Stimulated activated CD4-positive, alpha-beta T cell treated with anti-CD3 and anti-CD28 coated beads, Interleukin-2, amount 100 ng/mL, for 4 hours (primary cell): Measurements from ENCODE around the gene RGS3.

ENCODE experiments used
- DNase-seq: peaks from one replicate; pipeline ENCODE4 v3.0.0-alpha.2; 2020; ENCODE audit warnings: low read depth

The RGS3 gene

GRCh38 chr9:113465599-113466140, 2.1 kb downstream of the RGS3 start:
- no peak for DNase-seq

GRCh38 chr9:113467183-113467582, 3.7 kb downstream of the RGS3 start:
- no peak for DNase-seq

GRCh38 chr9:113468716-113469448, 5.4 kb downstream of the RGS3 start:
- no peak for DNase-seq

- DNase-seq = no peak
These were observed 7.6 kb downstream of the RGS3 start for GRCh38 chr9:113471143-113471542.

GRCh38 chr9:113471566-113471965, 8.0 kb downstream of the RGS3 start:
- no peak for DNase-seq

- no peak for DNase-seq
These were observed 8.7 kb downstream of the RGS3 start for GRCh38 chr9:113472199-113472598.

GRCh38 chr9:113474360-113475028, 11.0 kb downstream of the RGS3 start:
- no peak for DNase-seq

DNA sequence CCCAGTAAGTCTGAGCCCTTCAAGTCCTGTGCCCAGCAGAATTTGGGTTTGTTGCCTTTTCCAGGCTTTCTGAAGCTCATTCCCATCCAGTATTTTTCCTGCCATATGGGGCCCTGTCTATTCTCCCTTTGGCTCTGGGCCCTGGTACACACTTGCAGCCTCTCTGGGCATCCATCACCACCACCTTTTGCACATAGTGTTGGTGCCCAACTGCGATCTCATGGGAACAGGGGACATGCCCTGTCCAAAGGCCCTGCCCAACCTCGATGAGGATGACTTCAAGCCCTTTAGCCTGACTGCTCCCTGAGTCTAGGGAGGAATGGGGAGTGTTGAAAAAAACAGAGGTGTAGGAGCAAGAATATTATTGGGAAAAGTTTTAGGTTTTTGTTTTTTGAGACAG, 11.5 kb downstream of the RGS3 start:
- DNase-seq = no peak

GRCh38 chr9:113475992-113476391, 12.5 kb downstream of the RGS3 start:
- DNase-seq = no peak

- DNase-seq = no peak
These were observed 13.0 kb downstream of the RGS3 start for GRCh38 chr9:113476511-113476916.

- no peak for DNase-seq
These were observed 13.5 kb downstream of the RGS3 start for GRCh38 chr9:113477058-113477457.

GRCh38 chr9:113477661-113478060, 14.1 kb downstream of the RGS3 start:
- no peak for DNase-seq

DNA sequence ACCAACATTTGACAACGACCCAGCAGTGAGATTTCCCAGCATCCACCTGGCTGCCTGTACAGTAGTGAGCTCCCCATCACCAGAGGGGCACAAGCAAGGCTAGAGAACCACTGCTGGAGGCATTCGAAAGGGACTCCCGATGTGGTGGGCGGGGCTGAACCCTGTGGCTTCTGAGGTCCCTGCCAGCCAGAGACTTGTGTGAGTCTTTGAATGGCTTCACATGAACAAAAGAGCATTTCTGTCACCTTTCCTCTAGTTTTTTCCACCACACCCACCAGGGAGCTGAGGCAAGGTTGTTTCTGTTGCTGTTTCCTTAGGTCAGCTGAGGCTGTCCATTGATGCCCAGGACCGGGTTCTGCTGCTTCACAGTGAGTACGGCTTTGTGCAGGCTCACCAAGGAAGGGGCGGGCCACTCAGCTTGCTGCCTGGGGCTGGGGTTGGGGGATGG, 15.7 kb downstream of the RGS3 start:
- no peak for DNase-seq

DNA sequence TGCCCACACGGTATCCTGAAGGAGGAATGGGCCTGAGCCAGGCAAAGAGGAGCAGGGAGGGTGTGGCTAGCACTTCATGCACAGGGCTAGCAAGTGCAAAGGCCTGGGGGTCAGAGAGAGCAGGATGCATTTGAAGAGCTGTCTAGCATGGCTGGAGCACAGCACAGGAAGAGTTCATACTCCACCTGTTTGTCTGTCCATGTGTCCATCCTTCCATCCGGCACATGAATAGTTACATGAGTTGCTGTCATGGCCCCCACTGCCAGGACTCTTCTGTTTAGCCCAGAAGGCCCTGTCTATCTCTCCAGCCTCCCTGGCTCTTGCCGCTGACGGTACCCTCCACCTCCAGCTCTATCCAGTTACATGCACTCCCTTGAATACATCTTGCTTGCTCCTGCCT, 17.1 kb downstream of the RGS3 start:
- DNase-seq = no peak

DNA sequence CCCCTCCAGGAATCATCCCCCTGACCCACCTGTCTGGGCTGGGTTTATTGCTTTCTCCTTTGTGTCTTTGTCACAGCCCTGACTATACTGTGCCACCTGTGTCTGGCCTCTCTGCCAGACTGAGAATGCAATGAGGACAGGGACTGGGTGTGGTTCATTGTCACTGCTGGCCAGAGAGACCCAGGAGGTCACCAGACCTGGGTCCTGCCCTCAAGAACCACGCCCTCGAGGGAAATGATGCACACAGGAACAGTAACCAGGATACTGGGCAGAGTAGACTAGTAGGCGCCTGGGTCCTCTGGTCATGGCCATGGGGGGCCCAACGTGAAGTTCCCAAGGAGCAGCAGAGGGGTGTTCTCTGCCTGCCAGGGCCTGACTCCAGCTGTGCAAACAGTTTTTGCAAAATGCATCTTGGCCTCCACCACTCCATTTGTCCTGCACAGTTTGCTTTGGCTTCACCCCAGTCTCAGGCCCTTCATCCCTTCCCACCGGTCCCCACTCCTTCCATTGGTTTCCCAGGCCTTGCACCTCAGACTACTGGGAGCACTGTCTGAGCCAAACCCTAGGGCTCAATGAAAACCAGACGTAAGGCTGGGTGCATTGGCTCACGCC, 17.8 kb downstream of the RGS3 start:
- DNase-seq = no peak

DNA sequence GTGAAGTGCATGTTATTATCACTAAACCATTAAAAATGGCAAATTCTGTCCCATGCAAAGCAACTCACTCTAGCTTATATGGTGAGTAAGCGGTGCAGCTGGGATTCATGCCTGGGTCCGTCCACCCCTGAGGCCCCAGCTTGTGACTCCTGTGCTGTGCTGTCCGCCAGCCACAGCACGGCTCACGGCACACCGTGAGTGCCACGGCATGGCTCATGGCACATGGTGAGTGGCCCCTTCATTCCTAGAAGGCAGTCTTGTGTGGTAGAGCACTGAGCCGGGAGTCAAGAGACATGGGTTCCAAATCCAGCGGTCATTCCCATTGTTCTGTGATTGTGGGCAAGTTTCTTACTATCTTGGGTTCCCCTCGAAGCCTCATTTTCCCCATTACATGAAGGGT, 18.8 kb downstream of the RGS3 start:
- no peak for DNase-seq

GRCh38 chr9:113482991-113483675, 19.6 kb downstream of the RGS3 start:
- no peak for DNase-seq

- no peak for DNase-seq
These were observed 20.2 kb downstream of the RGS3 start for GRCh38 chr9:113483676-113484257.

DNA sequence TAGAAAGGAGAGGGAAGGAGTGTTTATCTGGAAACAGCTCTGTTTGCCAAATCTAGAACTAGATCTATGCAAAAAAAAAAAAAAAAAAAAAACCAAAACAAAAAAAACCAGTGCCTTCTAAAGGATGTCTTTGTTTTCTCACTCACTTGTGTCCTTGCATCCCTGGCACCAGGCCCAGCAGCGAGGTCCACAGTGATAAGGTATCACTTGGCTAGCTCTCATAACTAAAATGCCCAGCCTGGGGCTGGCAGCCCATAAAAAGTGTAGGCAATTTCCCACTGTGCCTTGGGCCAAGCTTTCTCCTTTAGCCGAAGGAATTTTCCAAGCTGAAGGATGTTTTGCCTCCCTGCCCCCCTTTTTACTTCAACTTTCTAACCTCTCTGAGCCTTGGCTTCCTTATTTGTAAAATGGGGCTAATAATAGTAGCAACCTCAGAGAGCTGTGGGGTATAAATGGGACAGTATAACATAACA, 20.8 kb downstream of the RGS3 start:
- no peak for DNase-seq

GRCh38 chr9:113485761-113486115, 22.2 kb downstream of the RGS3 start:
- DNase-seq = no peak

GRCh38 chr9:113486327-113486726, 22.8 kb downstream of the RGS3 start:
- DNase-seq = no peak

DNA sequence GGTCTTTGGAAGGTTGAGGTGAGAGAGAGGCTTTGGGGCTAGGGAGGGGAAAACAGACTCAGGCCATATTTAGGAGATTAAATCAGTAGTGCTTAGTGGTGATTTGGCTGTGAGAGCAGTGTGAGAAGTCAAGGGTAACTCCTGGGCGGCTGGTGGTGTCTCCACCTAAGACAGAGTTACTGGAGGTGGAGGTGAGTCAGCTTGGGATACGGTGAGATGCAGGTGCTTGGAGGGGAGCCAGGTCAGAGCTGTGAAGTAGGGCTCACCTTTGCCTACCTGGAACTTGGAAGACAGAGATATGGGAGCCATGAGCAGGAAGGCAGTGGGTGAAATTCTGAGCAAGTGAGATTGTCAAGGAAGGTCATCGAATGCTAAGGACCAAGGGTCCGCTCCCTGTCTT, 24.5 kb downstream of the RGS3 start:
- no peak for DNase-seq
